Measurements from ENCODE around the gene SAMMSON.

The SAMMSON gene

DNA sequence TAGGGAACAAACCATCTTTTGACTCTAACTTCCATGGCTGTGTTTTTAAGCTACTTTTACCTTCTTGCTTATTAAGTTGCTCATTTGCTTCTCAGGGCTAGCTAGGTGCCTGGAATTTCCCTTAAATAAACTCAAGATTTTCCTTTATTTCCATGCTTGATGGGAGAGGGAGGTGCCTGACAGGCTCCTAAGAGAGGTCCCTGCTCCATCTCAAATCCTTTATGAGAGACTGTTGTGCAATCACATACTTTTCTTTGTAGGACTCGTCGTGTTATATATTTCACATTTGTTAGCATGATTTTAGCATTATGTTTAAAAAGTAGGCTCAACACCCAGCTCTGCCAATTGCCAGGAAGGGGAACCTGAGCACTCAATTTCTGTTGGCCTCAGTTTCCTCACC, 95.7 kb downstream of the SAMMSON start:
- DNase-seq, result no peak

DNA sequence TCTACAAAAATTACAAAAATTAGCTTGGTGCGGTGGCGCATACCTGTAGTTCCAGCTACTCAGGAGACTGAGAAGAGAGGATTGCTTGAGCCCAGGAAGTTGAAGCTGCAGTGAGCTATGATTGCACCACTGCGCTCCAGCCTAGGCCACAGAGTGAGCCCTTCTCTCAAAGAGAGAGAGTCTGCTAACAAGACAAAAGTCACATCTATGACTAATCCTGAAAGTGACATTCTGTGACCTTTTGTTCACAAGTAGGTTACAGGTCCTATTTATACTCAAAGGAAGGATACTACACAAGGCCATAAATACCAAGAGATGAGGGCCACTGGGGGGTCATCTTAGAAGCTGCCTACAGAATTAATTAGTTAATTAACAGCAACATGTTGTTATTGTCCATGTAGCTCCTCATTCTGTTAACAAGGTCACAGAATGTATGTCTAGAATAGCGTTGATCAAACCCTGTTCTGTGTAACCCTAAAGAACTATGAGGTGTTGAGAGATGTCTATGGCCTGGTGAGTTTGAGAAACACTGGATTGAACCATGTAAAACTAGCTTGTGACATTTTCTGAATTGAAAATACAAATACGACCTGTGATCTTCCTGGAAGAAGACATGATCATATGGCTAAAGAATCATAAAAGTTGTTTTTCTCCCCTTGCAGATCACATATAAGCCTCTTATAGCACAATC, 97.0 kb downstream of the SAMMSON start:
- DNase-seq, result no peak

DNA sequence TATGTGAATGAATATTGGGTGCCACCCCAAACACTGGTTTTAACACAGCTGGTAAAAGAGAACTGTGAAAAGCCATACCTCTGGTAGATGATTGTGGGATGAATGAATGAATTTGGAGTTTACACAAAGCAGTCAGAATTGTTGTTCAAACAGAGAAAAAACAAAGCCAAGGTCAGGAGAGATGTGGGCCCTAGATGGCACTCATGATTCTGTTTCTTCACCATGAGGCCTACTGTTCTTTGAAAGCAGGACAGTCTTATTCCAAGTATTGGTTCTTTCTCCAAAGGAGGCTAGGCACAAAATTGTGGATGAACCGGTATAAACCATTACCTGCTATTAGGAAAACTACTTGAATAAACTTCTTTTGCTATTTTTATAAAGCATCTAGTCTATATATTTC, 97.6 kb downstream of the SAMMSON start:
- DNase-seq, result no peak

DNA sequence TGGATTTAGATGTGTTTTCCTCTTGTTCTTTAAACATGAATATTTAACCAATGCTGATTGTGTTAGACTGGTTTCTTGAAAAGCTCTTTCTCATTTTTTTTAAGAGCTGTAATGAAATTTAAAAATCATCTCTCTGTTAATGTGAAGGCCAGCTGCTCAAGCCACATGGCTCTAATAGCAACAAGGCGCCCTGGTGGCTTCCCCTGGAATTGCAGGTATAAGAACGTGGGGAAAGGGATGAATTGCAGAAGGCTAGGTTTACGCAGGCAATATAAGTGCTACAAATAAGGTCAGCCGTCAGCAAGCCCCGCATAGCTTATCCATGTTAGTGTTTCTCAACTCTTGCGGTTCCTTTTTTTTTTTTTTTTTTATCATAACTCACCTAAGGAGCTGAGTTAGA, 108.5 kb downstream of the SAMMSON start:
- peak in 1 of 2 experiments; percentile 7 for DNase-seq

DNA sequence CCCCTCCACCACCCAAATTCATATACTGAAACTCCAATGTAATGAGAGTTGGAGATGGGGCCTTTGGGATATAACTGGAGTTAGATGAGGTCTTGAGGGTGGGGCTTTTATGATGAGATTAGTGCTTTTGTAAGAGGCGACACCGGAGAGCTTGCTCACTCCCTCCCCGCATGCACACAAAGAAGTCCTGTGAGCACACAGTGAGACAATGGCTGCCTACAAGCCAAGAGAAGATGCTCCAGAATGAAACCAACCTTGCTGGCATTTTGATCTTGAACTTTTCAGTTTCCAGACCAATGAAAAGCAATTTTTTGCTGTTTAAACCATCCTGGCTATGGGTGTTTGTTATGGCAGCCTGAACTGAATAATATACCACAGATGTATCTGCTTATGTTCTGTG, 109.0 kb downstream of the SAMMSON start:
- DNase-seq, result no peak

DNA sequence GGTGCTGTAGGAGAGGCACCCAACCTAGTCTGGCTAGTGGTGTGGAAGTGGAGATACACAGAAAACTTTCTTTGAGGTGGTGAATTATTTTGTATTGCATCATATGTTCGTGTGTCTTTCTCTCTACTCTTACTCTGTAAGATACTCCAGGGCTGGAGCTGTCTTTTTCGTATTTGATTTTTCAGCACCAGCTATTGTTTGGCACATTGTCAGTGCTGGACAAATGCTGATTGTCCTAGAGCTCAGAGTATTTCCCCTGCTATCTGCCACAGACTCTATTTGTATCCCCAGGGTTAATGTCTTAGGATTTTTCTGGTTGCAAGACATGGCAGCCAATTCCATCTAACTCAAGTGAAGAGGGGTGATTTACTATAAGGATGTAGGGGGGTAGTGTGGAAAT, 110.5 kb downstream of the SAMMSON start:
- DNase-seq, result no peak

DNA sequence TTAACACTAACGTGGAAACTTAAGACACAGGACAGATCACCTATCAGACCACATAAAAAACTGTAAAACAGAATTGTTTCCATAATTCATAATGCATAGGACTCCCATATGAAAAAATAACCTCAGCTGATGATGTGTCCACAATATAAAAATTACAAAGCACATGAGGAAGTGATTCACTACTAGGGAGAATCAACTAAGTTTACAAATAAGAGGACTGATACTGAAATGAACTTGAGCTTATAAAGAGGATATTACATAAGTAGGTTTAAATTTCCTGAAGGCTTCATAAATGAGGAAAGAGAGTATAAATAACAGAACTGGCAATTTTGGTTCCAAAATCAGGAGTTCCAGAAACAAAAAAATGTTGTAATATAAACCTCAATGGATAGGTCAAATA, 111.9 kb downstream of the SAMMSON start:
- no peak for DNase-seq

DNA sequence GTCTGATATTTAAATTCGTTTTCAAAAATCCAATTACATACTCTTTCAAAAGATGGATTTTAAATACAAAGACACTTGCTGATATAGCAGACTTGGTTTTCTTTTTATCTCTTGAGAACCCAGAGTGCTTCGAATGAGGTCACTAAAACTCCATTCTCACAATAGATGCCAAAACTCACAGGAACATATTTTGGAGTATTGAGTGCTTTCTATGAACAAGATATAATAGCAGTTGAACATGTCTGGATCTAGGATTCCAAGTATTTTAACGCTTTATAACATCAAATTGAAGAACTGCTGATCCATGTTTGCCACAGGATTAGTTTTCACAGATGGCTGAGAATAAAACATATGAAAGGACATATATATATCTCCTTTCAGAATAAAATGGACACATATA, 113.2 kb downstream of the SAMMSON start:
- no peak for DNase-seq

DNA sequence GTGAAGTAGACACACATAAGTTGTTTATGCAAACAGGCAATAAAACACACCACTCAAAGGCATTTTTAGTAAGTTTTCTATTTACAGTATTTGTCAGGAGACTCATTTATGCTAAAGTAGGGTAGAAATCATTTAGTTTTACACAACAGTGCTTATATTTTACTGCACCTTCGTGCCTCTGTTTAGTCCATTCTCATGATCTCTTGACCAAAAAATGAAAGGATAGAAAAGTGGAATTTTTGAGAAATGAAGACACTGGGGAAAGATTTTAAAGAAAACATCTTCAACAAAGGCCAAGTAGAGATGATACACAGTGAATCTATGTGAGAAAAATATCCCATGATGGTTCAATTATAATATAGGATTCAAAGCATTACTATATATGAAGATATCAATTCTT, 114.9 kb downstream of the SAMMSON start:
- no peak for DNase-seq

DNA sequence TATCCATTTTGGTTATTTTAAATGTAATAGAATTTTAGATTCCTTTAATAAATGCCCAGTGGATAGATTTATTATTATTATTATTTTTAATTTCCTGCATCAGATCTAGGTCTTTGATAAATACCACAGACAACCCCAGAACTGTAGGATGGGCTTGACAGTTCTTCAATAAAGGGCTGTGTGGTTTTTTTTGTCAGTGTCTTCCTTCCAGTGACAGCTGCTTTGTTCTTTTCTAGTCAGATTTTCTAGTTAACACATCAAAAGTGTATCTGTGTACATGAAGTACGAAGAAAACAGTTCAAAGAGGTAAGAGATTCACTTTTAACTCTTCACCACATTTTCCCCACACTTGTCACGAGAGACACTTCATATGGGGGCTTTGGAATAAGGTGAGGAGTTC, 120.3 kb downstream of the SAMMSON start:
- DNase-seq, result no peak
